ENCODE data around the gene CCDC8. TPM values are rescaled to one million over a fixed set of nuclear protein-coding genes. Genes with fewer than 3 reads are reported as not detected.
A peak's percentile ranks its signal among the peaks of the same experiment; 100 is the strongest.
"Not testable (repeated sequence)": the region's sequence is repeated elsewhere in the genome, so short reads cannot be mapped to it uniquely, and the experiment has no call there.

Gene CCDC8
- total RNA-seq, 2 donors from 2014 or later = 0.40 to 2.5 TPM

DNA sequence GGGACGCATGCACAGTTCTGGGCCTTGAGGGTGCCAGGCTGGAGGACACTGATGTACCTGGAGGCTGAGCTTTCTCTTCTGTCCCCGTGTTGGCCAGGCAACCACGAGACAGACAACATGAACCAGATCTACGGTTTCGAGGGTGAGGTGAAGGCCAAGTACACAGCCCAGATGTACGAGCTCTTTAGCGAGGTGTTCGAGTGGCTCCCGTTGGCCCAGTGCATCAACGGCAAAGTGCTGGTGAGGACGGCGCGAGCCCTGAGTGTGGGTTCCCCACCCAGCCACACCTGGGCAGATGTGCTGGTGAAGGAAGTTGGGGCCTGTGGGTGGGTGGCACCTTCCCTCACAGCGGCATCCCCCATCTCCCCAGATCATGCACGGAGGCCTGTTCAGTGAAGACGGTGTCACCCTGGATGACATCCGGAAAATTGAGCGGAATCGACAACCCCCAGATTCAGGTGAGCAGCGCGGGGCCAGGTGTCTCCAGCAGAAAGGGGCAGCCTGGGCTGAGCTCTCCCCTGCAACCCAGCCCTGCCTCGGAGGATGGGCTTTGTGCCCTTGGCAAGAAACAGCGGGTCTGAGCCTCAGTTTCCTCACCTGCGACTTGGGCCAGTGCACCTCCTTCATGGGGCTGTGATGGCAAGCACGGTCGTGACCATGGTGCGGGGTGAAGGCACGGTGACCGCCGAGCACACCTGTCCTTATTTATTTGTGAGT lies 26.2 kb downstream of the CCDC8 start:
- intact Hi-C loops (cut with DNase I, micrococcal nuclease) = no loop called here
- ATAC-seq (no peak), DNase-seq (no peak)

DNA sequence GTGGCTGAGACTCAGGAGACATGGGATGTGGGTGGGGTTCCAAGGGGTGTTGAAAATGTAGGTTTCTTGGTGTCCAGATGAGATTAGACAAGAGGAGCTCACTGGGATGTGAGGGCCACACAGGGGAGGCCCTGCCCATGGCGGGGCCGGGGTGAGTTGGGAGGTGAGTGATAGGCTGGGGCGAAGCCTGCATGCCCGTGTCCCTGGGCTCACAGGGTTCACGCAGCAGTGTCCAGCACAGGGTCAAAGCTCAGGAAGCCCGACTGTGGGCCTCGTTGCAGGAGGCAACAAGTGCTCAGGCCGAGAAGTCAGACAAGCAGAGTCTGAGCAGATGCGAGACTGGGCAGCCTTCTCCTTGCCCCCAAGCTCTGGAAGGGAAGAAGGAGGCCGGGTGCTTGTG lies 27.2 kb downstream of the CCDC8 start:
- ATAC-seq = no peak
- intact Hi-C loops (cut with DNase I, micrococcal nuclease) = no loop called here

GRCh38 chr19:46385636-46386035 lies 27.7 kb downstream of the CCDC8 start:
- intact Hi-C loops (cut with DNase I, micrococcal nuclease) = no loop called here
- ATAC-seq = no peak
- DNase-seq = no peak

More for the DNA sequence above, 27.2 kb downstream of the CCDC8 start:
- DNase-seq = no peak

GRCh38 chr19:46384396-46384795 lies 29.0 kb downstream of the CCDC8 start:
- ATAC-seq (no peak), DNase-seq (no peak)
- intact Hi-C loops (cut with DNase I, micrococcal nuclease) = no loop called here

- intact Hi-C loops (cut with DNase I, micrococcal nuclease) = no loop called here
- no peak for DNase-seq
- no peak for ATAC-seq
Measured at GRCh38 chr19:46383846-46384245, 29.5 kb downstream of the CCDC8 start.

GRCh38 chr19:46383171-46383815 lies 30.1 kb downstream of the CCDC8 start:
- intact Hi-C loops (cut with DNase I, micrococcal nuclease) = no loop called here
- ATAC-seq (no peak), DNase-seq (no peak)

GRCh38 chr19:46381756-46382345 lies 31.5 kb downstream of the CCDC8 start:
- ATAC-seq (no peak), DNase-seq (no peak)
- intact Hi-C loops (cut with DNase I, micrococcal nuclease) = no loop called here

DNA sequence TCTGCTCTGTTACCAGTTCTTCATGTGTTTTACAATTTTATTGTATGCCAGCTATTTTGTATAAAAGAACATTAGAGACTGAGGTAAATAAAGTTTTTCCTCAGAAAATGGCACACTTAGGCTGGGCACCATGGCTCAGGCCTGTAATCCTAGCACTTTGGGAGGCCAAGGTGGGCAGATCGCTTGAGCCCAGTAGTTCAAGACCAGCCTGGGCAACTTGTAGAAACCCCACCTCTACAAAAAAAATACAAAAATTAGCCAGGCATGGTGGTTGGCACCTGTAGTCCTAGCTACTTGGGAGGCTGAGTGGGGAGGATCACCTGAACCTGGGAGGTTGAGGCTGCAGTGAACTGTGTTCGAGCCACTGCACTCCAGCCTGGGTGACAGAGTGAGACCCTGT lies 32.0 kb downstream of the CCDC8 start:
- DNase-seq (no peak), ATAC-seq (no peak)
- intact Hi-C loops (cut with DNase I, micrococcal nuclease) = no loop called here

GRCh38 chr19:46380690-46381089 lies 32.7 kb downstream of the CCDC8 start:
- ATAC-seq = no peak
- intact Hi-C loops (cut with DNase I, micrococcal nuclease) = no loop called here
- no peak for DNase-seq

GRCh38 chr19:46378268-46378667 lies 35.1 kb downstream of the CCDC8 start:
- no peak for DNase-seq

GRCh38 chr19:46376241-46377153 lies 36.9 kb downstream of the CCDC8 start:
- intact Hi-C loops (cut with DNase I, micrococcal nuclease) = no loop called here
- DNase-seq (no peak), ATAC-seq (no peak)

More at GRCh38 chr19:46378268-46378667, 35.1 kb downstream of the CCDC8 start:
- ATAC-seq = no peak
- intact Hi-C loops (cut with DNase I, micrococcal nuclease) = no loop called here

DNA sequence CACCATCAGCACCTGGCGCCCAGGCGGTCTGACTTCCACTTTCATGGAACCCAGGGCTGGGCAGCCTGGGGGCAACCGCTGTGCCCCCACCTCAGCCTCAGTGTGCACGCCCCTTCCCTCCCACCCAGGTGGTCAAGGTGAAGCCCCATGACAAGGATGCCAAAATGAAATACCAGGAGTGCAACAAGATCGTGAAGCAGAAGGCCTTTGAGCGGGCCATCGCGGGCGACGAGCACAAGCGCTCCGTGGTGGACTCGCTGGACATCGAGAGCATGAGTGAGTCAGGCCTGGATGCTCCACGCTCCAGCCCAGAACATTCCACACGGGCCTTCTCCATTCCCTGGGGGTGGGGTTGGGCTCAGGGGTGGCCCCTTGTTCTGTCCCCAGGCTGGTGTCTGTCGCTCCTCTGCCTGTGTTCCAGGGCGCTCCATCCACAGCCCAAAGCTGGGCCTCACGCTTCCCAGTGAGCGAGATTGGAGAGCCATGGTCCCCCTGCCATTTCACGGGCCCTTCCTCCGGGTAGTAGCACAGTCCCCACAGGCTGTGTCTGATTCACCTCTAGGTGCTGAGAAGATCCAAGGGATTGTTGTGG lies 37.8 kb downstream of the CCDC8 start:
- DNase-seq; ATAC-seq; intact Hi-C loops (cut with DNase I, micrococcal nuclease): not testable (repeated sequence)

GRCh38 chr19:46374536-46375475 lies 38.6 kb downstream of the CCDC8 start:
- DNase-seq (no peak), ATAC-seq (no peak)
- intact Hi-C loops (cut with DNase I, micrococcal nuclease) = no loop called here

DNA sequence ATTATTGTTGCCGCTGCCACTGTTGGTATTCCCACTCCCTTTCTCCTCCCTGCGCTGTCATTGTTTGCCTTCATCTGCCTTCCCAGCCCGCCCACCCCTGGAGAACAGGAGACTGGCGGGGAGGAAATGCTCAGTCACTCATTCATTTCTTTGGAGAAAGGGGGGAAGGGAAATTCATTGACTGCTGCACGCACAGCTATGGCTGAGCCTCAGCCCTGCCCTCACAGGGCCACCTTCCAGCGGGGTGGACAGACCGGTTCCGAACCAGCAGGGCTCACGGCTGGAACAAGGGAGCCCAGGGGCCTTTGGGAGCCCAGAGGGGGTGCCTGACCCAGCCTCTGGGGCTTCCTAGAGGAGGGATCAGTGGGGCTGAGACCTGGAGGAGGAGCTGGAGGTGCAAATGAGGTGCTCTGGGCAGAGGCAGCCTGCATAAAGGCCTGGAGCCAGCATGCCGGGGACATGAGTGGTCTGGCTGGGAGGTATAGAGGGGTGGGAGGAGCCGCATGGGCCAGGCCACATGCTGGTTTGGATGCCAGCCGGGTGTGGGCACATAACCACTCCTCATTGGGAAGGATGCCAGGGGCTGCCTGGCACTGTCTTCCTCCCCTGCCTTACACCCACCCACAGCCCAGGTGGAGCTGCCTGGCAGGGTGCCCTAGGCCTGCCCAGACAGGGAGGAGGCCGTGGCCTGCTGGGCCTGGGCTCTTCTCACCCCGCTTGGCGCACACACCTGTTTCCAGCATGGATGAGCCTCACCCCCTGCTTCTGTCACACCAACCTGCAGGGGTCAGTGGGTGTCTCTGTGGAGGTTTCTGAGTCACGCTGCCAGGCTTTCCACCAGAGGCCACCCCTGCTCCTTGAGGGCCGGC lies 39.6 kb downstream of the CCDC8 start:
- DNase-seq = peak; percentile 94 to 97
- ATAC-seq = peak; percentile 95
- intact Hi-C loops (cut with DNase I, micrococcal nuclease) = no loop called here

GRCh38 chr19:46372901-46373490 lies 40.4 kb downstream of the CCDC8 start:
- DNase-seq (no peak), ATAC-seq (no peak)
- intact Hi-C loops (cut with DNase I, micrococcal nuclease) = no loop called here

DNA sequence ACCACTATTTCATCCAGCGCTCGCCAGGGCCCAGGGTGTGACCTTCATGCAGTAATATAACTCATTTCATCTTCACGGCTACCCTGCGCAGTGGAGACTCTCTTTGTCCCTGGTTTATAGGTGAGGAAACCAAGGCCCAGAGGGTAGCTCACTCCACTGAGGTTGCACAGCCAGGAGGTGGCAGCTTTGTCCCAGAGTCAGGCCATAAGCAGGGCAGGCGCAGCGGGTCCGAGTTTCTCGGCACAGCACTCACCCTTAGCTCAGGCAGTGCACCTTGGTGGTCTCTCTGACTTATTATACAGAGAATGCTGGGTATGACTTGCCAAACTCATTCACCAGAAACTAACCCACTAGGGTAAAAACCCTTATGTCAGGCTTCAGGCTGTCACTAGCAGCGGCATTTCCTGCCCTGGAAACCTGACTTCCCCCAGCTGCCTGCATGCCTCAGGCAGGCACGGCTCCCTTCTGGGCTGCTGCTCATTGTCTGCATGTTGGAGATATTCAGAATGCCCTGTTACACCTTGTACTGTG lies 41.9 kb downstream of the CCDC8 start:
- ATAC-seq (no peak), DNase-seq (no peak)
- intact Hi-C loops (cut with DNase I, micrococcal nuclease) = no loop called here
